AG04449 (cell line): ENCODE results near the gene TRIM14.
A peak's percentile ranks its signal among the peaks of the same experiment; 100 is the strongest.

Experiments
- CTCF ChIA-PET: fragments of 350-600 bp; formaldehyde crosslinking; extraction: SDS; loops from one replicate; lab custom pipeline; 2021; ENCODE audit warnings: antibody characterized with exemption; lab: Yijun Ruan, JAX
- POLR2A ChIA-PET: fragments of 400-600, 350-600 bp; formaldehyde crosslinking; extraction: SDS; loops from one replicate; lab custom pipeline; 2020; ENCODE audit warnings: antibody characterized with exemption, inconsistent platforms; lab: Yijun Ruan, JAX
- DNase-seq: peaks from one replicate; pipeline ENCODE4 v3.0.0-alpha.2; 2010; ENCODE audit warnings: low read depth, low spot score
- H3K4me3 ChIP-seq: 2 replicates; pipeline ENCODE4 v1.5.1; 2011; ENCODE audit warnings: low read depth, mild to moderate bottlenecking, control low read depth, low read length
- TF ChIP-seq, protein P1 (sequence below): IDR thresholded peaks from one replicate; pipeline ENCODE4 v1.5.1; 2011; ENCODE audit warnings: mild to moderate bottlenecking, moderate library complexity, low read length, control low read depth, inconsistent platforms; ENCODE audit not compliant: insufficient read depth; ENCODE audit errors: missing control alignments

Gene TRIM14, protein sequence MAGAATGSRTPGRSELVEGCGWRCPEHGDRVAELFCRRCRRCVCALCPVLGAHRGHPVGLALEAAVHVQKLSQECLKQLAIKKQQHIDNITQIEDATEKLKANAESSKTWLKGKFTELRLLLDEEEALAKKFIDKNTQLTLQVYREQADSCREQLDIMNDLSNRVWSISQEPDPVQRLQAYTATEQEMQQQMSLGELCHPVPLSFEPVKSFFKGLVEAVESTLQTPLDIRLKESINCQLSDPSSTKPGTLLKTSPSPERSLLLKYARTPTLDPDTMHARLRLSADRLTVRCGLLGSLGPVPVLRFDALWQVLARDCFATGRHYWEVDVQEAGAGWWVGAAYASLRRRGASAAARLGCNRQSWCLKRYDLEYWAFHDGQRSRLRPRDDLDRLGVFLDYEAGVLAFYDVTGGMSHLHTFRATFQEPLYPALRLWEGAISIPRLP

DNA sequence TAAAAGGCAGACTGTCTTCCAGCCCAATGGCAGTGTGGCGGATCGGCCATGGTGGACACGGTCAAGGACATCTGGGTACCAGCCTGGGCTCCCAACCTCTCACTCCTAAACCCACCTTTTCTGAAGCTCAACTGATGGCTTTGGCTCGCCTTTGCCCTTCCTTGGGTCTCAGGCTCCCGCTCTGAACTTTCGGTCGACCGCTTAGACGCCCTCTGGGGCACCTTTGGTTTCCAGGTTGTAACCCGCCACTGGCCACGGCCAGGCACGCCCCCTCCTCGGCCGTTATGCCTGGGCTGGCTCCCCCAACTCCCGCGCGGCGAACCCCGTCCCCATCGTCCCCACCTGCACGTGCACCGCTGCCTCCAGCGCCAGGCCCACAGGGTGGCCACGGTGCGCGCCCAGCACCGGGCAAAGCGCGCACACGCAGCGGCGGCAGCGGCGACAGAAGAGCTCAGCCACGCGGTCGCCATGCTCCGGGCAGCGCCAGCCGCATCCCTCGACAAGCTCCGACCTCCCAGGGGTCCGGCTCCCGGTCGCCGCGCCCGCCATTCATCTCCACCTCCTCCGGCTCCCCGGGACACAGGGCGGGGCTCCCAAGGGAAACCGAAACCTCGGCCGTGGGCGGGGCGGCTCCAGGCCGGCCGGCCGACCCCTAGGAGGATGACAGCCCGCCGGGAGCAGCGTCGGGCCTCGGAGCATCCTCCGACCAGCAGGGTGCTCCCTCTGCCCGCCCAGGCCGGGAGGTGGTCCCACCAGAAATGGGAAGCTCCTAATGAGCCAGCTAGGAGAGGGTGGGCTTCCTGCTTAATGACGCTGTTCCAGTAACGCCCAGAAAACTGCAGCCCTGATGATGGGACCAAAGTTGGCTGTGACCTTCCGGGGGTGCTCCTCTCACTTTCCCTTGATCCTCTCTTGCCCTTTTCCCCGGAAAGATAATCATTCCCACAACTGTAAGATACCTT is at the start of gene TRIM14:
TSS of gene TRIM14 (minus strand) at position 583 of the 962 bp plus-strand sequence. CDS start at position 549, 34 bp downstream.
- CTCF ChIA-PET: interaction anchor here (0.6 to 1.9 kb wide), 12 partner anchors 9 to 193 kb away, joined by 3 to 10 read pairs (median 3); partner anchors contain the start of gene CORO2A
- no peak for DNase-seq
- peak within 1 kb of the TSS; percentile 67 for H3K4me3 ChIP-seq
- TF ChIP-seq, protein P1, sequence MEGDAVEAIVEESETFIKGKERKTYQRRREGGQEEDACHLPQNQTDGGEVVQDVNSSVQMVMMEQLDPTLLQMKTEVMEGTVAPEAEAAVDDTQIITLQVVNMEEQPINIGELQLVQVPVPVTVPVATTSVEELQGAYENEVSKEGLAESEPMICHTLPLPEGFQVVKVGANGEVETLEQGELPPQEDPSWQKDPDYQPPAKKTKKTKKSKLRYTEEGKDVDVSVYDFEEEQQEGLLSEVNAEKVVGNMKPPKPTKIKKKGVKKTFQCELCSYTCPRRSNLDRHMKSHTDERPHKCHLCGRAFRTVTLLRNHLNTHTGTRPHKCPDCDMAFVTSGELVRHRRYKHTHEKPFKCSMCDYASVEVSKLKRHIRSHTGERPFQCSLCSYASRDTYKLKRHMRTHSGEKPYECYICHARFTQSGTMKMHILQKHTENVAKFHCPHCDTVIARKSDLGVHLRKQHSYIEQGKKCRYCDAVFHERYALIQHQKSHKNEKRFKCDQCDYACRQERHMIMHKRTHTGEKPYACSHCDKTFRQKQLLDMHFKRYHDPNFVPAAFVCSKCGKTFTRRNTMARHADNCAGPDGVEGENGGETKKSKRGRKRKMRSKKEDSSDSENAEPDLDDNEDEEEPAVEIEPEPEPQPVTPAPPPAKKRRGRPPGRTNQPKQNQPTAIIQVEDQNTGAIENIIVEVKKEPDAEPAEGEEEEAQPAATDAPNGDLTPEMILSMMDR: peak; percentile 29
- POLR2A ChIA-PET: no interaction called here

DNA sequence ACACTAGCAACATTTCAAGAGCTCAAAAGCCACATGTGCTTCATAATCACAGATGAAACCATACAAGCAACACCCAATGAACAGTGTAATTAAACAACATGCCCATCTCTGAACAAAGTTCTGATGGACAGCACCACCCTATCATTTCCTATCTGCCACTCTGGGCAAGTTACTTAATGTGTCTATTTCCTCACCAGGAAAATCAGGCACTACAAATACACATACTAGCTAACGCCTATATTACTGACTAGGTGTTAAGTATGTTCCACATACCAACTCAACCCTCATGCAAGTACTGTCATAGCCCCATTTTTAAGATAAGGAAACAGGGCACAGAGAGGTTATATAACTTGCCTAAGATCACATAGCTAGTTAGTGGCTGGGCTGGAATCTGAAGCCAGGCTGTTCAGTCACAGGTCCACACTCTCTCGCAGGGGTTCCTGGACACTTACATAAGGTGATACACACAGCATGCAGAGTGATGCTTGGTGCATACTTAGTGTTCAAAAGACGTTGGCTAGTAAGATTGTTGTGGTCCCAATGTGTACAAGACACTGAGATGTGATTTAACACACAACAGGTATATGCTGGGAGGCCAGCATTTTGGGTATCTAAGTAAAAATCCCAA is 49.2 kb upstream of the TRIM14 start:
- TF ChIP-seq, protein P1: no peak
- ChIA-PET POLR2A (no interaction called here), CTCF (interaction anchor here (0.9 to 1.3 kb wide), 2 partner anchors 10 to 13 kb away, joined by 3 to 4 read pairs; no protein-coding TSS in a partner anchor)
- no peak for DNase-seq
- no peak overlapping the region for H3K4me3 ChIP-seq

DNA sequence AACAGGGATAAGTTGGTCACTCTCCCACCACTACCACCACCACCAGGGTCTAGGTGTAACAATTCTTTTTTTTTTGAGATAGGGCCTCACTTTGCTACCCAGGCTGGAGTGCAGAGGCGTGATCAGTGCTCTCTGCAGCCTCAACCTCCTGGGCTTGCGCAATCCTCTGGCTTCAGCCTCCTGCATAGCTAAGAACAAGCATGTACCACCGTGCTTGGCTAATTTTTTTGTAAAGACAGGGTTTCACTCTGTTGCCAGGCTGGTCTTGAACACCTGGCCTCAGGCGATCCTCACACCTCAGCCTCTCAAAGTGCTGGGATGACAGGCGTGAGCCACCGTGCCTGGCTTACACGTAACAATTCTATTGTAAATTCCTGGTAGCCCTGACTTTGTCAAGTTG is 45.9 kb upstream of the TRIM14 start:
- POLR2A ChIA-PET: interaction anchor here (0.6 kb wide), 1 partner anchor 53 kb away, joined by 3 read pairs; no protein-coding TSS in a partner anchor
- TF ChIP-seq, protein P1: no peak
- no peak for DNase-seq
- no peak overlapping the region for H3K4me3 ChIP-seq
- CTCF ChIA-PET: interaction anchor here (0.7 kb wide), 1 partner anchor 36 kb away, joined by 3 read pairs; no protein-coding TSS in a partner anchor

DNA sequence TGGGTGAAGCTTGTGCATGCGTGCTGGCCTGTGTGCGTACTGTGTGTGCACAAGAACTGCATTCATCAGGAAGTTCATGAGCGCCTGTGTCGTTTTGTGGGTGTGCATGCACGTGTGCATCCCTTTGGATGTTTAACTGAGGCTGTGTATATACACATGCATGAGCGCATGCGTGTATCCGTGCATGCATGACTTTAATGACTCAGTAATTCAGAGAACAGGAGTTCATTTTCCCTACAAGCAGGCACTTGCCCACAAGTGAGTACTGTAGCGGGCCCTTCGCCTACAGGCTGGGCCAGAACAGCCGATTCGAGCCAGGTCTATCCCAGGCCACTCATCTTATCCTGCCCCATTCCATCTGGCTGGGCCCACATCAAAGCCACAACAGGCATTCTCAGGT is 43.6 kb upstream of the TRIM14 start:
- DNase-seq: no peak

DNA sequence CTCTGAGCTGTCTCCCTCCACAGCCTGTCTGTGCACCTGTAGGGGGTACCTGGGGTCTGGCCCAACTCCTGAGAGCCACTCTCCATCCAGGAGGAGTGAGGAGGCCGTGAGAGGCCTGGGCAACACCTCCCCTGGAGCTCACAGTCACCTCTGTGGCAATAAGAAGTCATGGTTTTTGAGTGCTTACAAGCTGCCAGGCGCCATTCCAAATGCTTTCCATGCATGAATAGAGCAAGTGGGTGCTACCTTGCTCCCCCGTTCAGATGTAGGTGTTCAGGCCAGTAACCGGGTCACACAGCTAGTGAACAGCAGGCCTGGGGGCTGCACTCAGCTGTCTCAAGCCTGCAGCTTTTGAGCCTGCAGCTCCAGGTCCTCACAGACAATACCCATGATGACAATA is 42.8 kb upstream of the TRIM14 start:
- CTCF ChIA-PET: no interaction called here

More for the DNA sequence above, 43.6 kb upstream of the TRIM14 start:
- TF ChIP-seq, protein P1: no peak
- no peak overlapping the region for H3K4me3 ChIP-seq
- CTCF ChIA-PET: no interaction called here
- POLR2A ChIA-PET: no interaction called here

More for the DNA sequence above, 42.8 kb upstream of the TRIM14 start:
- no peak for DNase-seq
- no peak overlapping the region for H3K4me3 ChIP-seq
- POLR2A ChIA-PET: no interaction called here
- TF ChIP-seq, protein P1: no peak
